Transverse colon (tissue), 4 donors: Measurements from ENCODE around the gene FBXL16.

Experiments
- CTCF ChIP-seq, 5 experiments: fragments of 200-600 bp in 3 of 5; fragments of 450-650 bp in 2 of 5; sonication (generic) in 3 of 5; IDR thresholded peaks; 1 replicate in 2 of 5; 2 replicates in 3 of 5; pipeline ENCODE4 v1.5.1; 2016 to 2017; ENCODE audit warnings: antibody characterized with exemption in 5 of 5, inconsistent platforms in 3 of 5, mild to moderate bottlenecking in 2 of 5, moderate library complexity in 1 of 5
- EP300 ChIP-seq: sonication (generic); formaldehyde crosslinking; IDR thresholded peaks from one replicate; pipeline ENCODE4 v1.6.1; 2017; ENCODE audit warnings: antibody characterized with exemption, low read depth
- POLR2AphosphoS5 ChIP-seq, 3 donors: sonication (generic); formaldehyde crosslinking; IDR thresholded peaks; one replicate each; pipeline ENCODE4 v1.6.1; 2016; ENCODE audit warnings: antibody characterized with exemption in 3 of 3

GRCh38 chr16:684961-685696 is 20.5 kb downstream of the FBXL16 start:
- TF ChIP-seq CTCF (IDR thresholded peaks at IDR 0.05) (no peak), POLR2AphosphoS5 (IDR thresholded peaks at IDR 0.05) (no peak), EP300 (no peak)
